Neural progenitor cell (in vitro differentiated cells): ENCODE measurements around the gene CHD2.

Experiments used
- EZH2 ChIP-seq: fragments of 200-600 bp; sonication (generic); IDR thresholded peaks from 2 replicates; pipeline ENCODE4 v1.6.1; 2017; ENCODE audit warnings: antibody characterized with exemption, mild to moderate bottlenecking, moderate library complexity
- TF ChIP-seq, protein P1 (sequence below): fragments of 200-600 bp; sonication (generic); IDR thresholded peaks from 2 replicates; pipeline ENCODE4 v1.5.1; 2017; ENCODE audit warnings: antibody characterized with exemption, mild to moderate bottlenecking

DNA sequence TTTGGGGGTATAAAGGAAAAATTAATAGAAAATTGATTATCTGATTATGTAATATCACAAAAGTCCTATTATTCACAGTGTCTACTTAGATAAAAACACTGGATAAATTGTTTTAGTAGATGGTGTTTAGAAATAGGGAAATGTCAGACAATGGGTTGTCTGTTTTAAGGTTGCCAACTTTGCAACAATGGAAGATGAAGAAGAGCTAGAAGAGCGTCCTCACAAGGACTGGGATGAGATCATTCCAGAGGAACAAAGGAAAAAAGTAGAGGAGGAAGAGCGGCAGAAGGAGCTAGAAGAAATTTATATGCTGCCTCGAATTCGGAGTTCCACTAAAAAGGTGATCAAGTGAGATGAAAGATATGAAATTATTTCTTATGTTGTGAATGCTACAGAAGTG lies 84.0 kb downstream of the CHD2 start:
- TF ChIP-seq EZH2: no peak
- TF ChIP-seq, protein P1, sequence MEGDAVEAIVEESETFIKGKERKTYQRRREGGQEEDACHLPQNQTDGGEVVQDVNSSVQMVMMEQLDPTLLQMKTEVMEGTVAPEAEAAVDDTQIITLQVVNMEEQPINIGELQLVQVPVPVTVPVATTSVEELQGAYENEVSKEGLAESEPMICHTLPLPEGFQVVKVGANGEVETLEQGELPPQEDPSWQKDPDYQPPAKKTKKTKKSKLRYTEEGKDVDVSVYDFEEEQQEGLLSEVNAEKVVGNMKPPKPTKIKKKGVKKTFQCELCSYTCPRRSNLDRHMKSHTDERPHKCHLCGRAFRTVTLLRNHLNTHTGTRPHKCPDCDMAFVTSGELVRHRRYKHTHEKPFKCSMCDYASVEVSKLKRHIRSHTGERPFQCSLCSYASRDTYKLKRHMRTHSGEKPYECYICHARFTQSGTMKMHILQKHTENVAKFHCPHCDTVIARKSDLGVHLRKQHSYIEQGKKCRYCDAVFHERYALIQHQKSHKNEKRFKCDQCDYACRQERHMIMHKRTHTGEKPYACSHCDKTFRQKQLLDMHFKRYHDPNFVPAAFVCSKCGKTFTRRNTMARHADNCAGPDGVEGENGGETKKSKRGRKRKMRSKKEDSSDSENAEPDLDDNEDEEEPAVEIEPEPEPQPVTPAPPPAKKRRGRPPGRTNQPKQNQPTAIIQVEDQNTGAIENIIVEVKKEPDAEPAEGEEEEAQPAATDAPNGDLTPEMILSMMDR: no peak
